ENCODE results near the gene PBX4. TPM values are rescaled to one million over a fixed set of nuclear protein-coding genes. Genes with fewer than 3 reads are reported as not detected.
"Not testable (repeated sequence)": the region's sequence is repeated elsewhere in the genome, so short reads cannot be mapped to it uniquely, and the experiment has no call there.

PBX4 gene
- total and polyA plus RNA-seq, 8 donors = 2.0 to 60.7 (median 4.9) TPM; not detected in 1

GRCh38 chr19:19610376-19611202 lies 7.9 kb downstream of the PBX4 start:
- Histone ChIP-seq H3K9me3 (no peaks in the 10 kb centered on the region), H3K27ac (no peak overlapping the region), H3K27me3 (peaks cover 0 to 10% (median 0%) of the 10 kb centered on the region in 3 donors), H3K4me1 (peaks cover 0 to 5% (median 0%) of the 10 kb centered on the region in 4 donors), H3K36me3 (no peaks in the 10 kb centered on the region), H3K4me3 (no peak overlapping the region)
- intact Hi-C loops (cut with DNase I; ENCODE audit: low total_unique reads) = no loop called here
- TF ChIP-seq CTCF (IDR thresholded peaks at IDR 0.05) = no peak
- no peak for TF ChIP-seq EP300 (IDR thresholded peaks at IDR 0.05)
- TF ChIP-seq POLR2A (IDR thresholded peaks at IDR 0.05) = no peak
- no peak for TF ChIP-seq POLR2AphosphoS5 (IDR thresholded peaks at IDR 0.05)
- no peak for DNase-seq
- 69 to 84% (median 71%) methylated on average over 10 of the region's 10 CpGs for WGBS, 5 donors

GRCh38 chr19:19606686-19607085 lies 11.8 kb downstream of the PBX4 start:
- H3K9me3 ChIP-seq; intact Hi-C loops (cut with DNase I; ENCODE audit: low total_unique reads); H3K27me3 ChIP-seq; H3K36me3 ChIP-seq; H3K4me3 ChIP-seq; DNase-seq: not testable (repeated sequence)
- Histone ChIP-seq H3K27ac (peak overlapping the region in 3 of 5 donors; percentile 34 to 67 (median 54)), H3K4me1 (peaks cover 0 to 11% (median 8%) of the 10 kb centered on the region in 4 donors)
- 90 to 96% (median 94%) methylated on average over 8 of the region's 8 CpGs for WGBS, 5 donors

GRCh38 chr19:19606021-19606420 lies 12.5 kb downstream of the PBX4 start:
- peak; percentile 55 to 85 for DNase-seq
- no peaks in the 10 kb centered on the region for H3K36me3 ChIP-seq
- TF ChIP-seq EP300 (IDR thresholded peaks at IDR 0.05) = no peak
- TF ChIP-seq CTCF (IDR thresholded peaks at IDR 0.05) = no peak
- no peak for TF ChIP-seq POLR2A (IDR thresholded peaks at IDR 0.05)
- TF ChIP-seq POLR2AphosphoS5 (IDR thresholded peaks at IDR 0.05) = peak in 2 of 3 donors; percentile 73 to 81
- H3K9me3 ChIP-seq = no peaks in the 10 kb centered on the region
- intact Hi-C loops (cut with DNase I; ENCODE audit: low total_unique reads) = no loop called here
- 25 to 56% (median 54%) methylated on average over 1 of the region's 1 CpG for WGBS, 5 donors
- peaks cover 0 to 13% (median 9%) of the 10 kb centered on the region in 4 donors for H3K4me1 ChIP-seq
- peak overlapping the region in 4 of 5 donors; percentile 34 to 67 (median 56) for H3K27ac ChIP-seq
- no peak overlapping the region for H3K4me3 ChIP-seq
- no peaks in the 10 kb centered on the region for H3K27me3 ChIP-seq

GRCh38 chr19:19602713-19603324 lies 15.7 kb downstream of the PBX4 start:
- Histone ChIP-seq H3K27me3 (no peaks in the 10 kb centered on the region), H3K27ac (peak overlapping the region in 2 of 5 donors; percentile 56 to 59), H3K4me3 (no peak overlapping the region), H3K36me3 (no peaks in the 10 kb centered on the region), H3K9me3 (no peaks in the 10 kb centered on the region), H3K4me1 (peaks cover 0 to 13% (median 9%) of the 10 kb centered on the region in 4 donors)
- intact Hi-C loops (cut with DNase I; ENCODE audit: low total_unique reads) = no loop called here
- TF ChIP-seq POLR2A (IDR thresholded peaks at IDR 0.05) (no peak), EP300 (IDR thresholded peaks at IDR 0.05) (no peak), CTCF (IDR thresholded peaks at IDR 0.05) (no peak), POLR2AphosphoS5 (IDR thresholded peaks at IDR 0.05) (no peak)
- no peak for DNase-seq
- WGBS, 5 donors = 58 to 82% (median 68%) methylated on average over 3 of the region's 3 CpGs

Measured in stomach (tissue), 9 donors.